Vagina (tissue), 2 donors: Measurements from ENCODE around the gene MAMDC2. TPM values are rescaled to one million over a fixed set of nuclear protein-coding genes. Genes with fewer than 3 reads are reported as not detected.

Experiments
- DNase-seq, 2 donors: peaks; one replicate each; pipeline ENCODE4 v3.0.0-alpha.2; 2017; ENCODE audit errors: extremely low spot score in 2 of 2
- H3K27ac ChIP-seq: fragments of 200-600 bp; sonication (generic); one replicate; pipeline ENCODE4 v1.5.1; 2019
- H3K27me3 ChIP-seq: fragments of 200-600 bp; sonication (generic); one replicate; pipeline ENCODE4 v1.5.1; 2019
- H3K36me3 ChIP-seq, 2 donors: fragments of 200-600 bp; sonication (generic); one replicate each; pipeline ENCODE4 v1.5.1; 2017 to 2019
- H3K4me1 ChIP-seq: fragments of 200-600 bp; sonication (generic); one replicate; pipeline ENCODE4 v1.5.1; 2019
- H3K4me3 ChIP-seq, 2 donors: fragments of 200-600 bp; sonication (generic); 1 replicate in 1 of 2; 2 replicates in 1 of 2; pipeline ENCODE4 v1.5.1; 2016 to 2019
- H3K9me3 ChIP-seq: fragments of 200-600 bp; sonication (generic); one replicate; pipeline ENCODE4 v1.5.1; 2019
- POLR2A ChIP-seq, 2 donors: fragments of 450-650 bp; IDR thresholded peaks; one replicate each; pipeline ENCODE4 v1.6.1; 2017; ENCODE audit warnings: antibody characterized with exemption in 2 of 2, mild to moderate bottlenecking in 2 of 2, moderate library complexity in 2 of 2
- POLR2AphosphoS5 ChIP-seq, 2 donors: sonication (generic); formaldehyde crosslinking; IDR thresholded peaks; one replicate each; pipeline ENCODE4 v1.9.0; 2017; ENCODE audit warnings: antibody characterized with exemption in 2 of 2, mild to moderate bottlenecking in 2 of 2, low read depth in 1 of 2; ENCODE audit not compliant: insufficient read depth in 1 of 2
- intact Hi-C: fragments of 100-400 bp; cut with DNase I; formaldehyde crosslinking; loops from one replicate; pipeline ENCODE4 v1.15.1; 2023
- total RNA-seq: library from RNA; depleted of rRNA; stranded (reverse); fragments of >200 nt; gene quantifications from one replicate; pipeline ENCODE4 v1.2.3, GENCODE V29; 2016
- TF ChIP-seq, protein P1 (sequence below), 3 experiments: fragments of 450-650 bp in 2 of 3; fragments of 200-600 bp in 1 of 3; sonication (generic) in 1 of 3; IDR thresholded peaks; one replicate each; pipeline ENCODE4 v1.5.1; 2017 to 2019; ENCODE audit warnings: antibody characterized with exemption in 3 of 3, mild to moderate bottlenecking in 2 of 3, moderate library complexity in 2 of 3

Gene MAMDC2
- total RNA-seq, 1 donor from 2014 or later = 38.5 TPM

GRCh38 chr9:70258692-70259511 is 215.3 kb downstream of the MAMDC2 start, which contains the start of gene SMC5:
Gene SMC5 (plus strand): TSS chr9:70258978. CDS start chr9:70259079, 101 bp downstream.
- Histone ChIP-seq H3K9me3 (no peaks in the 10 kb centered on the region), H3K4me3 (peak within 1 kb of the TSS; percentile 93 to 95), H3K27me3 (no peaks in the 10 kb centered on the region), H3K4me1 (peaks cover 74% of the 10 kb centered on the region), H3K36me3 (no peaks in the 10 kb centered on the region), H3K27ac (peak within 1 kb of the TSS; percentile 96)
- TF ChIP-seq, protein P1, sequence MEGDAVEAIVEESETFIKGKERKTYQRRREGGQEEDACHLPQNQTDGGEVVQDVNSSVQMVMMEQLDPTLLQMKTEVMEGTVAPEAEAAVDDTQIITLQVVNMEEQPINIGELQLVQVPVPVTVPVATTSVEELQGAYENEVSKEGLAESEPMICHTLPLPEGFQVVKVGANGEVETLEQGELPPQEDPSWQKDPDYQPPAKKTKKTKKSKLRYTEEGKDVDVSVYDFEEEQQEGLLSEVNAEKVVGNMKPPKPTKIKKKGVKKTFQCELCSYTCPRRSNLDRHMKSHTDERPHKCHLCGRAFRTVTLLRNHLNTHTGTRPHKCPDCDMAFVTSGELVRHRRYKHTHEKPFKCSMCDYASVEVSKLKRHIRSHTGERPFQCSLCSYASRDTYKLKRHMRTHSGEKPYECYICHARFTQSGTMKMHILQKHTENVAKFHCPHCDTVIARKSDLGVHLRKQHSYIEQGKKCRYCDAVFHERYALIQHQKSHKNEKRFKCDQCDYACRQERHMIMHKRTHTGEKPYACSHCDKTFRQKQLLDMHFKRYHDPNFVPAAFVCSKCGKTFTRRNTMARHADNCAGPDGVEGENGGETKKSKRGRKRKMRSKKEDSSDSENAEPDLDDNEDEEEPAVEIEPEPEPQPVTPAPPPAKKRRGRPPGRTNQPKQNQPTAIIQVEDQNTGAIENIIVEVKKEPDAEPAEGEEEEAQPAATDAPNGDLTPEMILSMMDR (IDR thresholded peaks at IDR 0.05) = no peak
- peak; percentile 32 to 96 for TF ChIP-seq POLR2A (IDR thresholded peaks at IDR 0.05)
- peak; percentile 27 to 98 for TF ChIP-seq POLR2AphosphoS5 (IDR thresholded peaks at IDR 0.05; ENCODE audit: insufficient read depth in 1 of 2, low read depth in 1 of 2)
- intact Hi-C loops = no loop called here
- peak in 1 of 2 donors; percentile 94 for DNase-seq

DNA sequence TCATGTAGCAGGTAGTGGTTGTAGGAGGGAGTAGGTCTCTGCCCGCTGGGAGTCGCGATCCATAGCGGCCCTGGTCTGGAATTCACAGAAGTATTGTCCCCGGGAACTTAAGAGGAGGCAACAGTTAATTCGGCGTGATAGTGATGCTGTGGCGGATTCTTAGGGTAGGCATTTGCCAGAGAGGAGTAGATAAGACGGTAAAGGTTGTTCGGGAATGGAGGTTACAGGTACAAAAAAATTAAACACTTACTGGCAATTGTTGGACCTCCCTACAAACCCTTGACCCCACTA is 215.8 kb downstream of the MAMDC2 start:
- TF ChIP-seq, protein P1 (IDR thresholded peaks at IDR 0.05) = no peak
- TF ChIP-seq POLR2A (IDR thresholded peaks at IDR 0.05) = no peak
- TF ChIP-seq POLR2AphosphoS5 (IDR thresholded peaks at IDR 0.05; ENCODE audit: insufficient read depth in 1 of 2, low read depth in 1 of 2) = no peak
- intact Hi-C loops = no loop called here
- Histone ChIP-seq H3K27ac (peak overlapping the region; percentile 96), H3K9me3 (no peaks in the 10 kb centered on the region), H3K36me3 (peaks cover 0 to 4% of the 10 kb centered on the region in 2 donors), H3K27me3 (no peaks in the 10 kb centered on the region), H3K4me3 (peak overlapping the region; percentile 93 to 95), H3K4me1 (peaks cover 78% of the 10 kb centered on the region)
- no peak for DNase-seq

GRCh38 chr9:70260007-70260443 is 216.4 kb downstream of the MAMDC2 start:
- no peak overlapping the region for H3K27ac ChIP-seq
- H3K4me3 ChIP-seq = peak overlapping the region; percentile 93 to 95
- DNase-seq = no peak
- TF ChIP-seq, protein P1 (IDR thresholded peaks at IDR 0.05) = no peak
- no peak for TF ChIP-seq POLR2AphosphoS5 (IDR thresholded peaks at IDR 0.05; ENCODE audit: insufficient read depth in 1 of 2, low read depth in 1 of 2)
- TF ChIP-seq POLR2A (IDR thresholded peaks at IDR 0.05) = no peak
- peaks cover 0 to 10% of the 10 kb centered on the region in 2 donors for H3K36me3 ChIP-seq
- peaks cover 78% of the 10 kb centered on the region for H3K4me1 ChIP-seq
- H3K9me3 ChIP-seq = no peaks in the 10 kb centered on the region
- intact Hi-C loops = no loop called here
- no peaks in the 10 kb centered on the region for H3K27me3 ChIP-seq

- Histone ChIP-seq H3K4me3 (peak overlapping the region in 1 of 2 donors; percentile 93), H3K9me3 (no peaks in the 10 kb centered on the region), H3K4me1 (peaks cover 72% of the 10 kb centered on the region), H3K27me3 (no peaks in the 10 kb centered on the region), H3K36me3 (peaks cover 0 to 16% of the 10 kb centered on the region in 2 donors), H3K27ac (no peak overlapping the region)
- intact Hi-C loops = no loop called here
- TF ChIP-seq, protein P1 (IDR thresholded peaks at IDR 0.05) = no peak
- no peak for TF ChIP-seq POLR2AphosphoS5 (IDR thresholded peaks at IDR 0.05; ENCODE audit: insufficient read depth in 1 of 2, low read depth in 1 of 2)
- TF ChIP-seq POLR2A (IDR thresholded peaks at IDR 0.05) = no peak
- DNase-seq = no peak
Measured at GRCh38 chr9:70260606-70261005, 217.0 kb downstream of the MAMDC2 start.
